Large intestine (tissue), 3 donors: ENCODE results near the gene PCYT1B. TPM values are rescaled to one million over a fixed set of nuclear protein-coding genes. Genes with fewer than 3 reads are reported as not detected.

Experiments
- DNase-seq, 2 donors: peaks; one replicate each; pipeline versions ENCODE4 v3.0.0 to v3.0.0-alpha.2; 2013
- H3K27ac ChIP-seq: one replicate; pipeline ENCODE4 v1.5.1; 2013; ENCODE audit warnings: low read length
- H3K27me3 ChIP-seq: 2 replicates; pipeline ENCODE4 v1.6.1; 2013; ENCODE audit warnings: low read length; ENCODE audit not compliant: control insufficient read depth, insufficient read depth
- H3K36me3 ChIP-seq: 2 replicates; pipeline ENCODE4 v1.6.1; 2013; ENCODE audit warnings: low read length; ENCODE audit not compliant: control insufficient read depth, insufficient read depth
- H3K4me1 ChIP-seq: one replicate; pipeline ENCODE4 v1.6.1; 2013; ENCODE audit warnings: low read length; ENCODE audit not compliant: control insufficient read depth, insufficient read depth
- H3K4me3 ChIP-seq: one replicate; pipeline ENCODE4 v1.5.1; 2013; ENCODE audit warnings: low read length
- H3K9me3 ChIP-seq: one replicate; pipeline ENCODE4 v1.6.1; 2013; ENCODE audit warnings: mild to moderate bottlenecking, low read depth, low read length, moderate library complexity; ENCODE audit not compliant: control insufficient read depth
- WGBS: methylation state at CpG from one replicate; pipeline ENCODE4 v1.1.5; 2013; ENCODE audit warnings: low lambda C conversion rate; ENCODE audit not compliant: insufficient coverage; 5-methylcytosine and 5-hydroxymethylcytosine counted together
- polyA plus RNA-seq: library from polyadenylated mRNA; unstranded; fragments of 120-200 nt; gene quantifications from one replicate; pipeline ENCODE4 v1.2.1, GENCODE V29; 2013

Gene PCYT1B
- polyA plus RNA-seq, 1 donor = 3.8 TPM

DNA sequence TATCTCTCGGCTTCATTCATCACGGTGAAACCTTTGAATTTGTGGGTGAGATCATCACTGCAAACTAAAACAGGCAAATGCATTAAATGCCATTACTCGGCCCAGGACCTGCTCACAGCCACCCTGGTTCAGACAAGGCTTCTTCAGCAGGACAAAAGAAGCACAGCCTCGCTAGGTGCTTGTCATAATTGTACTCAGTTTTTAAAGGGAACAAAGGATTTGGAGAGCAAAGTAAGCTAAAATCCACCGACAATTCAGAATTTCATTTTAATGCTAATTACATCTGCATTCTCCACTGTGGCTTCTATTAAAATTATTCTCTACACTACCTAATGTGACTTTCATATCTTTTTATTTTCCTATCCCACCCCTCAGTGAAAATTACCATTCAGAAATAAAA, 57.0 kb downstream of the PCYT1B start:
- Histone ChIP-seq H3K27me3 (no peaks in the 10 kb centered on the region), H3K4me3 (no peak overlapping the region), H3K9me3 (no peaks in the 10 kb centered on the region), H3K27ac (no peak overlapping the region), H3K36me3 (no peaks in the 10 kb centered on the region), H3K4me1 (no peaks in the 10 kb centered on the region)
- 100% methylated on average over 3 of the region's 5 CpGs for WGBS
- no peak for DNase-seq

DNA sequence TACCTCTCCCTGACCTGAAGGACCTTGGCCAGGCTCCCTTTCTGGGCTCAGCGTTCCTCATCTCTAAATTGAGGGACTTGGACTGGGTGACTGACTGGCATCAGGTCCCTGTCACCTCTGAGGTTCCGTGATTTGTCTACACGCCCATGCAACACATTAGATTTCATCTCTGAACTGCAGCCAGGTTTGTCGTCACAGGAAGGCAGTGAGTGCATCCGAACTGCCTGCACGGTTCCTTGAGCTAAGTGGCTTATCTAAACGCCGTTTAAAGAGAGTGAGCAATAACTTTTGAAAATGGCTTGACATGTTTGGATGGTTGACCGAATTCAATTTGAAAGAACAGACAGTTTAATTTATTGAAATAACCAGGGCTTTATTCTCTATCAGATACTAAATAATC, 70.1 kb downstream of the PCYT1B start:
- DNase-seq = no peak
- Histone ChIP-seq H3K36me3 (no peaks in the 10 kb centered on the region), H3K27ac (no peak overlapping the region), H3K9me3 (no peaks in the 10 kb centered on the region), H3K4me3 (no peak overlapping the region), H3K4me1 (no peaks in the 10 kb centered on the region), H3K27me3 (no peaks in the 10 kb centered on the region)
- WGBS = no CpG with 5 or more reads among the region's 9 CpGs

DNA sequence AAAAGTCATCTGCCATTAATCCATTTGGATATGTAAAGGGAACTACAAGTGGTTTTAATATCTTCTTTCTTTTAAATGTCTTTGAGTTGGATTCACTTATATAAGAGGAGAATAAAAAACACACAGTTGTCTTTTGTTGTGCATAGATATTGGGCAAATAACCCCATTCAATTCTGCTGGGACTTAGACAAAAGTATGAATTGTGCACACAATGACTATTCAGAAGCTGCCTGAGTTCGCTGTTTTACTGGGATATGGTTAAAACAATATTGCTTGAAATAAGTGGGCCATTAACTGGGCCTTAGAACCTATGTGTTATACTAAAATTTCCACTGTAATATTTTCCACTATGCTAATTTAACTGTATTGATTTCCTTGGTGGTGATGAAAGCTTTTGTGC, 71.7 kb downstream of the PCYT1B start:
- no peaks in the 10 kb centered on the region for H3K27me3 ChIP-seq
- DNase-seq = no peak
- no peaks in the 10 kb centered on the region for H3K4me1 ChIP-seq
- no CpG with 5 or more reads among the region's 1 CpG for WGBS
- H3K27ac ChIP-seq = no peak overlapping the region
- H3K36me3 ChIP-seq = no peaks in the 10 kb centered on the region
- H3K9me3 ChIP-seq = no peaks in the 10 kb centered on the region
- H3K4me3 ChIP-seq = no peak overlapping the region

DNA sequence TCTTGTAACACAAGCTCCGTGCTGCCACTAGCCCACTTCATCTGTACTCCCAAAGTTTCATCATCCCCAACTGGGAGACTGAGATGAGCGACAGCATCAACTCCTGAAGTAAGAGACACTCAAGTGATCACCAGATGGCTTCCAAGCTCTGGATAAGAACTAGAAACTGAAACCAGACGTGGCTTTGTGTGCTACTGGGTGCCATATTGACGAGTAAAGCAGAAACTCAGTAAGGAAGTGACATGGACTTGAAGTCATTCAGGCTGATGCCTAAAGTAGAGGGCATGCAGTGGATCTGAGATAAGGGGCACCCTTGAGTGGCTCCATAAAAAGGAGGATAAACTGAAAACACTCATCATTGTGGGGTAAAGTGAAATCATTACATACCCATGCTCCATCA, 72.4 kb downstream of the PCYT1B start:
- Histone ChIP-seq H3K27me3 (no peaks in the 10 kb centered on the region), H3K27ac (no peak overlapping the region), H3K4me3 (no peak overlapping the region), H3K4me1 (no peaks in the 10 kb centered on the region), H3K9me3 (no peaks in the 10 kb centered on the region), H3K36me3 (no peaks in the 10 kb centered on the region)
- no CpG with 5 or more reads among the region's 4 CpGs for WGBS
- no peak for DNase-seq

DNA sequence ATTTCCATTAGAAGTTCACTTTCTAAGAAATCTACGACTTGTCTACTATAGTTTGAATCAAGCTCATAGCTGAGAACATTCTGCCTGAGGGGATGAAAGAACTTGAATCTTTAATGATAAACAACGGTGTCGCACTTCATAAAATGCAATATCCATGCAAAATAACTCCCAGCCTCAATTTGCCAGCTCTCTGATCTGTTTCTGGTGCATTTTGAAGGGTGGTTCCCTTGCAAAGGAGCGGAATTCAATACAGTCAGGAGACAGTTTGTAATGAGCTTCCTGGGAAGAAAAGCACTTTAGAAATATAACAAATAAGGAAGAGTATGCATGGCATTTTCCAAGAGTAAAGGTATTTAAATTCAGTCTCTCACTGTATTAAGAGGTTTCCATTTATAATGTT, 80.0 kb downstream of the PCYT1B start:
- Histone ChIP-seq H3K27me3 (no peaks in the 10 kb centered on the region), H3K4me3 (no peak overlapping the region), H3K27ac (no peak overlapping the region), H3K4me1 (no peaks in the 10 kb centered on the region), H3K36me3 (no peaks in the 10 kb centered on the region), H3K9me3 (no peaks in the 10 kb centered on the region)
- no peak for DNase-seq
- no CpG with 5 or more reads among the region's 4 CpGs for WGBS

DNA sequence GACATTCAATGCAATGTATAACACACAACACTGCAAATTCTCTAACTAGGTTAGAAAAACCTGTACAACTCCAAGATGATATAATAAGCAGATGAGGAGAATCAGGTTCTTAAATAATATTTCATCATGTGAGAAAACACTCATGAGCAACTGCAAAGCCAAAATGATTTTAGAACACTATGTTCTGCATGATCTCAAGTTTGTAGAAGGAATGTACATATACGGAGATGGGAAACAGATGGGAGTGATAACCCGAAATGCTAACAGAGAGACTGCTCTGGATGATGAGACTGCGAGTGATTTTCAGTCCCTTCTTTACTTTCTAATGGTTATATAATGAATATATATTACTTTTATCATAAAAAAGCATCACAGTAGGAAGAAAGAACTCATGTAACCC, 80.9 kb downstream of the PCYT1B start:
- Histone ChIP-seq H3K9me3 (no peaks in the 10 kb centered on the region), H3K4me1 (no peaks in the 10 kb centered on the region), H3K4me3 (no peak overlapping the region), H3K27me3 (no peaks in the 10 kb centered on the region), H3K27ac (no peak overlapping the region), H3K36me3 (no peaks in the 10 kb centered on the region)
- WGBS = no CpG with 5 or more reads among the region's 3 CpGs
- DNase-seq = no peak

DNA sequence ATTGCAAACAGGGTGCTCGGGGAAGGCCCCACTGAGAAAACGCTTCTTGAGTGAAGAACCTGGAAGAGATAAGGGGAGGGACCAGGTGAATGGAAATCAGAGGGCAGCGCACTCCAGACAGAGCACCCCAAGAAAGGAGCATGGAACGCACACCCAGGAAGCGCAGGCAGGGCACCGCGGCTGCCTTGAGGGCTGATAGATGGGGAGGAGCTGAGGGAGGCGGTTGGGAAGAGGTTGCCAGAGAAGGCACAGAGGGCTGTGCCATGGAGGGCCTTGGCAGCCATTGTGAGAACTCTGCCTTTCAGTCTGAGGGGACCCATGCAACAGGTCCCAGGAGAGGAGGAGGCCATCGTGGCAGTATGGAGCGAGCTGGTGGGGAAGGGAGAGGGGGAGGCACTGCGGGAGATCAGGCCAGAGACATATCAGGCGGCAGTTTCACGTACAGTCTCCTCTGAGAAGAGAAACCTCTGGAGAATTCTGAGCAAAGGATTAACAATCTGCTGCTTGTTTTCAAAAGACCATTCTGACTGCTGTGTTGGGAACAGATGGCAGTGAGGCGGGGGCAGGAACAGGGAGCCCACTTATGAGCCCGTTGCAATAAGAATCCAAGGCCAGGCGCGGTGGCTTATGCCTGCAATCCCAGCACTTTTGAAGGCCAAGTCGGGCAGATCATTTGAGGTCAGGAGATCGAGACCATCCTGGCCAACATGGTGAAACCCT, 83.7 kb downstream of the PCYT1B start:
- no CpG with 5 or more reads among the region's 19 CpGs for WGBS
- H3K27ac ChIP-seq = no peak overlapping the region
- H3K27me3 ChIP-seq = no peaks in the 10 kb centered on the region
- H3K36me3 ChIP-seq = no peaks in the 10 kb centered on the region
- DNase-seq = no peak
- no peaks in the 10 kb centered on the region for H3K9me3 ChIP-seq
- H3K4me3 ChIP-seq = no peak overlapping the region
- no peaks in the 10 kb centered on the region for H3K4me1 ChIP-seq

DNA sequence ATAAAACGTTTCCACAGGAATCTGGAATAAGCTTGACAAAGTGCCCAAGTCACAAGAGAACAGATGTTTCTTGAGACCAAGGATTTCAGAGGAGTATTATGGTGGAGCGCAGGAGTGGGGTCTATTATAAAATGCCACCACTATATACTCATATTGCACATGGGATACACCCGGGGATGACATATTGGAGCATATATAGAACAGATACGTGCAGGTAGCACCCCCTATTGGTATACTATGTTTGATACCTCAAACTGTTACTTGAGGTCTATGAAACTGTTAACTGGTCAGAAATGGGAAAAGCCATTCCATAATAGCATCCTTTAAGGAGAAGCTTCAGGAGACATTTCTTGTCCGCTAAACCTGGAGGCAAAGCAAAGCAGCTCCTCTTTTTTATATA, 86.0 kb downstream of the PCYT1B start:
- no peak overlapping the region for H3K27ac ChIP-seq
- DNase-seq = no peak
- H3K27me3 ChIP-seq = no peaks in the 10 kb centered on the region
- H3K9me3 ChIP-seq = no peaks in the 10 kb centered on the region
- H3K4me1 ChIP-seq = no peaks in the 10 kb centered on the region
- no peak overlapping the region for H3K4me3 ChIP-seq
- no CpG with 5 or more reads among the region's 5 CpGs for WGBS
- no peaks in the 10 kb centered on the region for H3K36me3 ChIP-seq

DNA sequence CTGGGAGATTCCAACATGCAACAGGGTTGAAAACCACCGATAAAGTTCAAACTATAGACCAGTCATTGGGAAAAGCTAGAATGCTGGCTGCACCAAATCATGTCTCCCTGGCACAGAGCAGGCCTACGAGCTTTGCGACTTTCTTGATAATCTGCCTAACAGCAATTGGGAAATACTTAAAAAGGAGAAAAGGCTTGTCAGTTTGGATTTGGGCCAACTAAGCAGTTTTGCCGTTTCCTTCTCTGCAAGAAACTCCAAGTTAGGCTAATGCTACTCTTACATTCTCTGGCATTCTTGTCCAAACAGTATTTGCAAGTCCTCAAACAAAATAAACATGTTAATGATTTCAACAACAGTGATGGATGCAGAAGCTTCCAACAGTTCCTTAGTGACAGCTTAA, 94.1 kb downstream of the PCYT1B start:
- no peak for DNase-seq
- Histone ChIP-seq H3K27ac (no peak overlapping the region), H3K27me3 (no peaks in the 10 kb centered on the region), H3K4me1 (no peaks in the 10 kb centered on the region), H3K36me3 (no peaks in the 10 kb centered on the region), H3K9me3 (no peaks in the 10 kb centered on the region), H3K4me3 (no peak overlapping the region)
- WGBS = no CpG with 5 or more reads among the region's 4 CpGs

DNA sequence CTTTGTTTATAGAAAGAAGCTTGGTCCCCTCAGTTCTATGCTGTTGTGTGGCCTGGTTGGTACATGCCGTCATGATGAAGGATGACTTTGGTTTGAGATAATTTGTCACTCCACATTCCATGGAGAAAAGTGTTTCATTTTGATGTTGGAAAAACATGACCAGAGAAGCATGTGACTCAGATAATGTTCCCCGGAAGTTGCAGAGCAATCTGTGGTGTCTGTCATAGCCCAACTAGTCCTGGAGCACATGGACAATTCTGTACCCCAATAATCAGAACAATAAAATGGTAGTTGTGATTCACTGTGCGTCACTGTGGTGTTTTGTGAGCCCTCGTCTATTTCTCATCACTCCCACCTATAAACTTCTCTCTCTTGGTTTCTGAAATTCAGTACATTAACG, 97.0 kb downstream of the PCYT1B start:
- Histone ChIP-seq H3K27ac (no peak overlapping the region), H3K27me3 (no peaks in the 10 kb centered on the region), H3K36me3 (no peaks in the 10 kb centered on the region), H3K4me1 (no peaks in the 10 kb centered on the region), H3K9me3 (no peaks in the 10 kb centered on the region), H3K4me3 (no peak overlapping the region)
- DNase-seq = no peak
- no CpG with 5 or more reads among the region's 5 CpGs for WGBS

DNA sequence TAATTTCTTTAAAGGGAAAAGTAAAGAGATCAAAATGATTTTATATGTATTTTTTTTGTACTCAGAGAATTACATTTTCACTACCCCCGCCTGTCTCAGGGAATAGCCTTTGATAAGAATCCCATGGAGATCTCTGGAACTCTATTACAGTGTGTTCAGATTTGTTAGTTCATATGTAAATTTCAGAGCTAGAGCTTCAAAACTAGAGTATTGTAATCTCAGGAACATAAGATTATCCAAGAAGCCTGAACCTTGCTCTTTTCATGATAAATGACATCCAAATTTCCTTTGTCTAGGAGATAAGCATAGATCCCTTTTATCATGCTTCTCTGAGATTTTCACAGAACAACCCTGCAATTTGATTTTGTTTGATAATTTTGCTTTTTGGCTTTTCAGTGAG, 99.2 kb downstream of the PCYT1B start:
- no CpG with 5 or more reads among the region's 1 CpG for WGBS
- no peak for DNase-seq
- H3K27me3 ChIP-seq = no peaks in the 10 kb centered on the region

More for the DNA sequence above, 99.2 kb downstream of the PCYT1B start:
- no peak overlapping the region for H3K27ac ChIP-seq
- no peaks in the 10 kb centered on the region for H3K36me3 ChIP-seq
- H3K4me1 ChIP-seq = no peaks in the 10 kb centered on the region
- H3K9me3 ChIP-seq = no peaks in the 10 kb centered on the region
- no peak overlapping the region for H3K4me3 ChIP-seq
